Calu3 (cell line): Measurements from ENCODE around the gene HYDIN. TPM values are rescaled to one million over a fixed set of nuclear protein-coding genes. Genes with fewer than 3 reads are reported as not detected.
A peak's percentile ranks its signal among the peaks of the same experiment; 100 is the strongest.
"Not testable (repeated sequence)": the region's sequence is repeated elsewhere in the genome, so short reads cannot be mapped to it uniquely, and the experiment has no call there.

Source experiments
- BruUV-seq: library from RNA; stranded (reverse); fragments of 400-500 nt; replicated peaks from 2 replicates; lab custom pipeline; 2021; lab: Mats Ljungman, UMichigan
- CTCF ChIA-PET: fragments of 300-600 bp; sonication (Branson Sonifier 250); formaldehyde crosslinking; loops from one replicate; lab custom pipeline; 2022; ENCODE audit warnings: antibody characterized with exemption; lab: Charles Lee
- DNase-seq: peaks from one replicate; pipeline ENCODE4 v3.0.0; 2022
- H3K27ac Mint-ChIP-seq: one replicate; pipeline ENCODE4 v1.8.0; 2022; ENCODE audit warnings: mixed read lengths; ENCODE audit not compliant: unreplicated experiment
- H3K27me3 Mint-ChIP-seq: one replicate; pipeline ENCODE4 v1.8.0; 2022; ENCODE audit warnings: mixed read lengths; ENCODE audit not compliant: unreplicated experiment
- H3K36me3 Mint-ChIP-seq: one replicate; pipeline ENCODE4 v1.8.0; 2022; ENCODE audit warnings: mild to moderate bottlenecking, moderate library complexity, mixed read lengths; ENCODE audit not compliant: insufficient read depth, unreplicated experiment
- H3K4me1 Mint-ChIP-seq: one replicate; pipeline ENCODE4 v1.8.0; 2022; ENCODE audit warnings: mild to moderate bottlenecking, low read depth, mixed read lengths; ENCODE audit not compliant: unreplicated experiment
- H3K4me3 Mint-ChIP-seq: one replicate; pipeline ENCODE4 v1.8.0; 2022; ENCODE audit warnings: mild to moderate bottlenecking, low read depth, moderate library complexity, mixed read lengths; ENCODE audit not compliant: unreplicated experiment
- H3K9me3 Mint-ChIP-seq: one replicate; pipeline ENCODE4 v1.8.0; 2022; ENCODE audit warnings: low read depth, mixed read lengths; ENCODE audit not compliant: unreplicated experiment
- intact Hi-C: fragments of 100-400 bp; cut with micrococcal nuclease; formaldehyde crosslinking; loops from one replicate; pipeline ENCODE4 v1.10.0; 2022; ENCODE audit not compliant: unreplicated experiment
- total RNA-seq: library from RNA; stranded (reverse); gene quantifications from 2 replicates; pipeline ENCODE4 v1.2.3, GENCODE V29; 2022

HYDIN gene
- total RNA-seq, 1 experiment from 2014 or later: 2.9 TPM

- H3K27me3 Mint-ChIP-seq, H3K27ac Mint-ChIP-seq, BruUV-seq, DNase-seq, H3K4me3 Mint-ChIP-seq, CTCF ChIA-PET, H3K36me3 Mint-ChIP-seq, H3K9me3 Mint-ChIP-seq, H3K4me1 Mint-ChIP-seq, intact Hi-C loops: not testable (repeated sequence)
These were observed 208.5 kb downstream of the HYDIN start for GRCh38 chr16:71021961-71022537.

GRCh38 chr16:71019067-71019682 is 211.3 kb downstream of the HYDIN start:
- H3K4me1 Mint-ChIP-seq, H3K9me3 Mint-ChIP-seq, BruUV-seq, intact Hi-C loops, H3K4me3 Mint-ChIP-seq, H3K36me3 Mint-ChIP-seq, DNase-seq, H3K27me3 Mint-ChIP-seq, CTCF ChIA-PET, H3K27ac Mint-ChIP-seq: not testable (repeated sequence)

- H3K9me3 Mint-ChIP-seq, DNase-seq, H3K4me3 Mint-ChIP-seq, intact Hi-C loops, CTCF ChIA-PET, H3K4me1 Mint-ChIP-seq, H3K27me3 Mint-ChIP-seq, BruUV-seq, H3K36me3 Mint-ChIP-seq, H3K27ac Mint-ChIP-seq: not testable (repeated sequence)
These were observed 215.1 kb downstream of the HYDIN start for GRCh38 chr16:71015419-71015818.

- not testable (repeated sequence) for H3K27ac Mint-ChIP-seq, BruUV-seq
These were observed 220.9 kb downstream of the HYDIN start for GRCh38 chr16:71009440-71010223.

GRCh38 chr16:71006516-71006915 is 224.0 kb downstream of the HYDIN start:
- H3K4me3 Mint-ChIP-seq, H3K4me1 Mint-ChIP-seq, BruUV-seq, H3K27ac Mint-ChIP-seq, CTCF ChIA-PET, H3K27me3 Mint-ChIP-seq, DNase-seq, intact Hi-C loops, H3K36me3 Mint-ChIP-seq, H3K9me3 Mint-ChIP-seq: not testable (repeated sequence)

More at GRCh38 chr16:71009440-71010223, 220.9 kb downstream of the HYDIN start:
- H3K36me3 Mint-ChIP-seq, intact Hi-C loops, H3K4me3 Mint-ChIP-seq, H3K4me1 Mint-ChIP-seq, H3K9me3 Mint-ChIP-seq, H3K27me3 Mint-ChIP-seq, DNase-seq, CTCF ChIA-PET: not testable (repeated sequence)

- H3K27ac Mint-ChIP-seq, BruUV-seq, H3K27me3 Mint-ChIP-seq, H3K9me3 Mint-ChIP-seq, intact Hi-C loops, H3K4me3 Mint-ChIP-seq, H3K4me1 Mint-ChIP-seq, H3K36me3 Mint-ChIP-seq, CTCF ChIA-PET: not testable (repeated sequence)
- peak; percentile 46 for DNase-seq
These were observed 230.8 kb downstream of the HYDIN start for GRCh38 chr16:70999735-71000134.

GRCh38 chr16:70995799-70996198 is 234.7 kb downstream of the HYDIN start:
- H3K27me3 Mint-ChIP-seq, BruUV-seq: not testable (repeated sequence)

GRCh38 chr16:70992511-70992910 is 238.0 kb downstream of the HYDIN start:
- H3K9me3 Mint-ChIP-seq, intact Hi-C loops, CTCF ChIA-PET, BruUV-seq, H3K27ac Mint-ChIP-seq, H3K27me3 Mint-ChIP-seq, H3K36me3 Mint-ChIP-seq, H3K4me3 Mint-ChIP-seq, H3K4me1 Mint-ChIP-seq, DNase-seq: not testable (repeated sequence)

More at GRCh38 chr16:70995799-70996198, 234.7 kb downstream of the HYDIN start:
- H3K36me3 Mint-ChIP-seq, H3K27ac Mint-ChIP-seq, H3K9me3 Mint-ChIP-seq, DNase-seq, CTCF ChIA-PET, intact Hi-C loops, H3K4me1 Mint-ChIP-seq, H3K4me3 Mint-ChIP-seq: not testable (repeated sequence)

- DNase-seq, CTCF ChIA-PET, H3K27me3 Mint-ChIP-seq, H3K36me3 Mint-ChIP-seq, BruUV-seq, H3K27ac Mint-ChIP-seq, H3K4me1 Mint-ChIP-seq, H3K9me3 Mint-ChIP-seq, intact Hi-C loops, H3K4me3 Mint-ChIP-seq: not testable (repeated sequence)
These were observed 243.4 kb downstream of the HYDIN start for GRCh38 chr16:70987019-70987715.
